HepG2 (cell line): ENCODE measurements around the gene HMGN1. TPM values are rescaled to one million over a fixed set of nuclear protein-coding genes. Genes with fewer than 3 reads are reported as not detected.
A peak's percentile ranks its signal among the peaks of the same experiment; 100 is the strongest.

Experiments used
- ELF4 ChIP-seq: sonication (generic); formaldehyde crosslinking; IDR thresholded peaks from 2 replicates; pipeline ENCODE4 v1.5.0; 2020; ENCODE audit warnings: missing genetic modification reagents, mild to moderate bottlenecking, moderate library complexity, borderline replicate concordance
- FOXA3 ChIP-seq: IDR thresholded peaks from 2 replicates; pipeline ENCODE4 v1.6.1; 2016; ENCODE audit warnings: missing genetic modification reagents, missing compliant biosample characterization
- KLF6 ChIP-seq: IDR thresholded peaks from 2 replicates; pipeline ENCODE4 v1.8.0; 2016; ENCODE audit warnings: missing biosample characterization, missing genetic modification reagents
- MED1 ChIP-seq: sonication (generic); formaldehyde crosslinking; IDR thresholded peaks from 2 replicates; pipeline ENCODE4 v1.4.0; 2020; ENCODE audit warnings: missing genetic modification reagents
- PHB2 ChIP-seq: fragments of 450-650 bp; IDR thresholded peaks from 2 replicates; pipeline ENCODE4 v1.6.1; 2018; ENCODE audit not compliant: partially characterized antibody
- THYN1 ChIP-seq: sonication (generic); formaldehyde crosslinking; IDR thresholded peaks from 2 replicates; pipeline ENCODE4 v1.8.1; 2023; ENCODE audit warnings: low read depth, mild to moderate bottlenecking, moderate library complexity, missing genetic modification reagents, borderline replicate concordance
- ZNF761 ChIP-seq: sonication (generic); formaldehyde crosslinking; conservative IDR thresholded peaks from 2 replicates; pipeline ENCODE4 v1.4.0; 2020; ENCODE audit warnings: mild to moderate bottlenecking, missing genetic modification reagents
- polyA plus RNA-seq, 8 experiments: library from polyadenylated mRNA; depleted of rRNA in 3 of 8; stranded (reverse) in 7 of 8; unstranded in 1 of 8; fragments of >200 nt; fragmentation: Illumina TruSeq in 4 of 8; extraction: Trizol in 4 of 8; gene quantifications; 2 replicates each; pipeline versions ENCODE4 v1.2.1 to v1.2.3, GENCODE V29; 2011 to 2016; ENCODE audit warnings: low read depth in 4 of 8, missing spikeins in 1 of 8, mixed read lengths in 1 of 8; ENCODE audit not compliant: insufficient read depth in 1 of 8
- total RNA-seq, 5 experiments: library from RNA; depleted of rRNA; stranded (reverse); fragments of >200 nt; fragmentation: Illumina TruSeq; extraction: Trizol; gene quantifications; 2 replicates each; pipeline ENCODE4 v1.2.3, GENCODE V29; 2016; ENCODE audit warnings: low read depth in 1 of 5
- TF ChIP-seq, protein P1 (sequence below): sonication (generic); formaldehyde crosslinking; conservative IDR thresholded peaks from 2 replicates; pipeline ENCODE4 v1.8.0; 2022; ENCODE audit warnings: missing genetic modification reagents
- TF ChIP-seq, protein P2 (sequence below): sonication (generic); formaldehyde crosslinking; IDR thresholded peaks from 2 replicates; pipeline ENCODE4 v1.8.1; 2022; ENCODE audit warnings: low read depth, mild to moderate bottlenecking, missing genetic modification reagents
- TF ChIP-seq, protein P3 (sequence below): sonication (generic); formaldehyde crosslinking; IDR thresholded peaks from 2 replicates; pipeline ENCODE4 v1.5.1; 2020; ENCODE audit warnings: missing genetic modification reagents, mild to moderate bottlenecking, borderline replicate concordance
- TF ChIP-seq, protein P4 (sequence below): fragments of 450-650 bp; IDR thresholded peaks from 2 replicates; pipeline ENCODE4 v1.6.1; 2017; ENCODE audit warnings: mild to moderate bottlenecking
- TF ChIP-seq, protein P5 (sequence below): sonication (generic); formaldehyde crosslinking; IDR thresholded peaks from 2 replicates; pipeline ENCODE4 v1.4.0; 2020; ENCODE audit warnings: missing genetic modification reagents, mild to moderate bottlenecking, borderline replicate concordance
- TF ChIP-seq, protein P6 (sequence below): sonication (generic); formaldehyde crosslinking; IDR thresholded peaks from 2 replicates; pipeline ENCODE4 v1.4.0; 2020; ENCODE audit warnings: missing genetic modification reagents

The HMGN1 gene
- total and polyA plus RNA-seq, 2 of the 13 experiments (the other 11 are each of a cell fraction or from before 2014, with no cell fraction given): 104 to 286 TPM

DNA sequence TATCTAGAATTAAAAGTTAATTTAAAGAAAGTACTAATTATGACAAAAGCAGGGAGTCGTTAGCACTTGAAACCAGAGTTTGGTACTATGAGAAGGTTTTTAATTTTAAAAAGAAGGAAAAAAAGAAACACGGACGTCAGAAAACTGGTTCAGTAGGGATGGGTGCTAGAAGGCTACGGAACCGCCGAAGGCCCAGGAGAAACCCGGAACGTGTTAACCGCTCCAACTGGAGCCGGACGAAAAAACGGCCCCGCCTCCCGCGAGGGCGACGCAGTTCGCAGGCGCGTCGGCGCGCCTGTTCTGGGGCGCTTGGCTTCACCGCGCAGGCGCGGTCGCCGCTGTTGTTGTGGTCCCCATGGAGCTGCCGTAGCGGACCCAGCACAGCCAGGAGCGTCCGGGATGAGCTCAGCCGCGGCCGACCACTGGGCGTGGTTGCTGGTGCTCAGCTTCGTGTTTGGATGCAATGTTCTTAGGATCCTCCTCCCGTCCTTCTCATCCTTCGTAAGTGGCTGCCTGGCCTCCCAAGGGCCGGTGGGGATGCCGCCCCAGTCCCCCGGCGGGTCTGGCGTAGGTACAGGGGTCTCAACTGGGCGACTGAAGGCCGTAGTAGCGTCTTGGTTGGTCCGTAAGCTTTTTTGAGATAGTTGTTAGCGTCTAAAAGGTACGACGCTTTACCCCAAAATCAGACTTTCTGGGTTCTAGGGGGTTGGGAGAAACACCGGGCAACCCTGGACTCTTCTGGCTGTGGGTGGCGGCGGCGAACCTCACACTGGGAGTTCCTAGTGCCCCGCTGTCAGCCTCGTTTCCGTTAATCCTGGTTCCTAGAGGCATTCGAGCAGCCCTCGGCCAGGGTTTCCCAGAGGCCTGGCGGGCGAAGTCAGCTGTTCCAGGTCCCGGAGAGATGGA is 31.4 kb upstream of the HMGN1 start (continued):
- TF ChIP-seq, protein P1, sequence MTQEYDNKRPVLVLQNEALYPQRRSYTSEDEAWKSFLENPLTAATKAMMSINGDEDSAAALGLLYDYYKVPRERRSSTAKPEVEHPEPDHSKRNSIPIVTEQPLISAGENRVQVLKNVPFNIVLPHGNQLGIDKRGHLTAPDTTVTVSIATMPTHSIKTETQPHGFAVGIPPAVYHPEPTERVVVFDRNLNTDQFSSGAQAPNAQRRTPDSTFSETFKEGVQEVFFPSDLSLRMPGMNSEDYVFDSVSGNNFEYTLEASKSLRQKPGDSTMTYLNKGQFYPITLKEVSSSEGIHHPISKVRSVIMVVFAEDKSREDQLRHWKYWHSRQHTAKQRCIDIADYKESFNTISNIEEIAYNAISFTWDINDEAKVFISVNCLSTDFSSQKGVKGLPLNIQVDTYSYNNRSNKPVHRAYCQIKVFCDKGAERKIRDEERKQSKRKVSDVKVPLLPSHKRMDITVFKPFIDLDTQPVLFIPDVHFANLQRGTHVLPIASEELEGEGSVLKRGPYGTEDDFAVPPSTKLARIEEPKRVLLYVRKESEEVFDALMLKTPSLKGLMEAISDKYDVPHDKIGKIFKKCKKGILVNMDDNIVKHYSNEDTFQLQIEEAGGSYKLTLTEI (CRISPR knock-in tag): no peak
- TF ChIP-seq, protein P2, sequence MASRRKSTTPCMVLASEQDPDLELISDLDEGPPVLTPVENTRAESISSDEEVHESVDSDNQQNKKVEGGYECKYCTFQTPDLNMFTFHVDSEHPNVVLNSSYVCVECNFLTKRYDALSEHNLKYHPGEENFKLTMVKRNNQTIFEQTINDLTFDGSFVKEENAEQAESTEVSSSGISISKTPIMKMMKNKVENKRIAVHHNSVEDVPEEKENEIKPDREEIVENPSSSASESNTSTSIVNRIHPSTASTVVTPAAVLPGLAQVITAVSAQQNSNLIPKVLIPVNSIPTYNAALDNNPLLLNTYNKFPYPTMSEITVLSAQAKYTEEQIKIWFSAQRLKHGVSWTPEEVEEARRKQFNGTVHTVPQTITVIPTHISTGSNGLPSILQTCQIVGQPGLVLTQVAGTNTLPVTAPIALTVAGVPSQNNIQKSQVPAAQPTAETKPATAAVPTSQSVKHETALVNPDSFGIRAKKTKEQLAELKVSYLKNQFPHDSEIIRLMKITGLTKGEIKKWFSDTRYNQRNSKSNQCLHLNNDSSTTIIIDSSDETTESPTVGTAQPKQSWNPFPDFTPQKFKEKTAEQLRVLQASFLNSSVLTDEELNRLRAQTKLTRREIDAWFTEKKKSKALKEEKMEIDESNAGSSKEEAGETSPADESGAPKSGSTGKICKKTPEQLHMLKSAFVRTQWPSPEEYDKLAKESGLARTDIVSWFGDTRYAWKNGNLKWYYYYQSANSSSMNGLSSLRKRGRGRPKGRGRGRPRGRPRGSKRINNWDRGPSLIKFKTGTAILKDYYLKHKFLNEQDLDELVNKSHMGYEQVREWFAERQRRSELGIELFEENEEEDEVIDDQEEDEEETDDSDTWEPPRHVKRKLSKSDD (CRISPR knock-in tag): no peak
- TF ChIP-seq PHB2: no peak
- TF ChIP-seq, protein P3, sequence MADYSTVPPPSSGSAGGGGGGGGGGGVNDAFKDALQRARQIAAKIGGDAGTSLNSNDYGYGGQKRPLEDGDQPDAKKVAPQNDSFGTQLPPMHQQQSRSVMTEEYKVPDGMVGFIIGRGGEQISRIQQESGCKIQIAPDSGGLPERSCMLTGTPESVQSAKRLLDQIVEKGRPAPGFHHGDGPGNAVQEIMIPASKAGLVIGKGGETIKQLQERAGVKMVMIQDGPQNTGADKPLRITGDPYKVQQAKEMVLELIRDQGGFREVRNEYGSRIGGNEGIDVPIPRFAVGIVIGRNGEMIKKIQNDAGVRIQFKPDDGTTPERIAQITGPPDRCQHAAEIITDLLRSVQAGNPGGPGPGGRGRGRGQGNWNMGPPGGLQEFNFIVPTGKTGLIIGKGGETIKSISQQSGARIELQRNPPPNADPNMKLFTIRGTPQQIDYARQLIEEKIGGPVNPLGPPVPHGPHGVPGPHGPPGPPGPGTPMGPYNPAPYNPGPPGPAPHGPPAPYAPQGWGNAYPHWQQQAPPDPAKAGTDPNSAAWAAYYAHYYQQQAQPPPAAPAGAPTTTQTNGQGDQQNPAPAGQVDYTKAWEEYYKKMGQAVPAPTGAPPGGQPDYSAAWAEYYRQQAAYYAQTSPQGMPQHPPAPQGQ (CRISPR knock-in tag): no peak
- TF ChIP-seq, protein P4, sequence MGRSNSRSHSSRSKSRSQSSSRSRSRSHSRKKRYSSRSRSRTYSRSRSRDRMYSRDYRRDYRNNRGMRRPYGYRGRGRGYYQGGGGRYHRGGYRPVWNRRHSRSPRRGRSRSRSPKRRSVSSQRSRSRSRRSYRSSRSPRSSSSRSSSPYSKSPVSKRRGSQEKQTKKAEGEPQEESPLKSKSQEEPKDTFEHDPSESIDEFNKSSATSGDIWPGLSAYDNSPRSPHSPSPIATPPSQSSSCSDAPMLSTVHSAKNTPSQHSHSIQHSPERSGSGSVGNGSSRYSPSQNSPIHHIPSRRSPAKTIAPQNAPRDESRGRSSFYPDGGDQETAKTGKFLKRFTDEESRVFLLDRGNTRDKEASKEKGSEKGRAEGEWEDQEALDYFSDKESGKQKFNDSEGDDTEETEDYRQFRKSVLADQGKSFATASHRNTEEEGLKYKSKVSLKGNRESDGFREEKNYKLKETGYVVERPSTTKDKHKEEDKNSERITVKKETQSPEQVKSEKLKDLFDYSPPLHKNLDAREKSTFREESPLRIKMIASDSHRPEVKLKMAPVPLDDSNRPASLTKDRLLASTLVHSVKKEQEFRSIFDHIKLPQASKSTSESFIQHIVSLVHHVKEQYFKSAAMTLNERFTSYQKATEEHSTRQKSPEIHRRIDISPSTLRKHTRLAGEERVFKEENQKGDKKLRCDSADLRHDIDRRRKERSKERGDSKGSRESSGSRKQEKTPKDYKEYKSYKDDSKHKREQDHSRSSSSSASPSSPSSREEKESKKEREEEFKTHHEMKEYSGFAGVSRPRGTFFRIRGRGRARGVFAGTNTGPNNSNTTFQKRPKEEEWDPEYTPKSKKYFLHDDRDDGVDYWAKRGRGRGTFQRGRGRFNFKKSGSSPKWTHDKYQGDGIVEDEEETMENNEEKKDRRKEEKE: no peak
- TF ChIP-seq, protein P5, sequence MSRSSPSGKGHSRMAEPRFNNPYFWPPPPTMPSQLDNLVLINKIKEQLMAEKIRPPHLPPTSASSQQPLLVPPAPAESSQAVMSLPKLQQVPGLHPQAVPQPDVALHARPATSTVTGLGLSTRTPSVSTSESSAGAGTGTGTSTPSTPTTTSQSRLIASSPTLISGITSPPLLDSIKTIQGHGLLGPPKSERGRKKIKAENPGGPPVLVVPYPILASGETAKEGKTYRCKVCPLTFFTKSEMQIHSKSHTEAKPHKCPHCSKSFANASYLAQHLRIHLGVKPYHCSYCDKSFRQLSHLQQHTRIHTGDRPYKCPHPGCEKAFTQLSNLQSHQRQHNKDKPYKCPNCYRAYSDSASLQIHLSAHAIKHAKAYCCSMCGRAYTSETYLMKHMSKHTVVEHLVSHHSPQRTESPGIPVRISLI (CRISPR knock-in tag): no peak; the same call in 1 of the 2 replicates
- TF ChIP-seq ELF4 (CRISPR knock-in tag): no peak
- TF ChIP-seq THYN1 (CRISPR knock-in tag): no peak
- TF ChIP-seq MED1 (CRISPR knock-in tag): no peak
- peak; percentile 19; the same call in 1 of the 2 replicates for TF ChIP-seq FOXA3 (CRISPR knock-in tag)
- TF ChIP-seq ZNF761: no peak
- no peak for TF ChIP-seq KLF6 (CRISPR knock-in tag)
- TF ChIP-seq, protein P6, sequence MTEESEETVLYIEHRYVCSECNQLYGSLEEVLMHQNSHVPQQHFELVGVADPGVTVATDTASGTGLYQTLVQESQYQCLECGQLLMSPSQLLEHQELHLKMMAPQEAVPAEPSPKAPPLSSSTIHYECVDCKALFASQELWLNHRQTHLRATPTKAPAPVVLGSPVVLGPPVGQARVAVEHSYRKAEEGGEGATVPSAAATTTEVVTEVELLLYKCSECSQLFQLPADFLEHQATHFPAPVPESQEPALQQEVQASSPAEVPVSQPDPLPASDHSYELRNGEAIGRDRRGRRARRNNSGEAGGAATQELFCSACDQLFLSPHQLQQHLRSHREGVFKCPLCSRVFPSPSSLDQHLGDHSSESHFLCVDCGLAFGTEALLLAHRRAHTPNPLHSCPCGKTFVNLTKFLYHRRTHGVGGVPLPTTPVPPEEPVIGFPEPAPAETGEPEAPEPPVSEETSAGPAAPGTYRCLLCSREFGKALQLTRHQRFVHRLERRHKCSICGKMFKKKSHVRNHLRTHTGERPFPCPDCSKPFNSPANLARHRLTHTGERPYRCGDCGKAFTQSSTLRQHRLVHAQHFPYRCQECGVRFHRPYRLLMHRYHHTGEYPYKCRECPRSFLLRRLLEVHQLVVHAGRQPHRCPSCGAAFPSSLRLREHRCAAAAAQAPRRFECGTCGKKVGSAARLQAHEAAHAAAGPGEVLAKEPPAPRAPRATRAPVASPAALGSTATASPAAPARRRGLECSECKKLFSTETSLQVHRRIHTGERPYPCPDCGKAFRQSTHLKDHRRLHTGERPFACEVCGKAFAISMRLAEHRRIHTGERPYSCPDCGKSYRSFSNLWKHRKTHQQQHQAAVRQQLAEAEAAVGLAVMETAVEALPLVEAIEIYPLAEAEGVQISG: peak; percentile 50; the same call in 1 of the 2 replicates
